PC-3 (cell line): ENCODE data around the gene SMOC2. TPM values are rescaled to one million over a fixed set of nuclear protein-coding genes. Genes with fewer than 3 reads are reported as not detected.

Source experiments
- ATAC-seq: fragments of 200-7000 bp; cut with Tn5 transposase; 2 replicates; pipeline ENCODE4 v1.9.1; 2020; ENCODE audit warnings: mild to moderate bottlenecking, moderate library complexity
- BruUV-seq: library from RNA; stranded (reverse); fragments of 400-500 nt; replicated peaks from 2 replicates; lab custom pipeline; 2021; lab: Mats Ljungman, UMichigan
- CTCF ChIA-PET: fragments of 300-600 bp; sonication (Branson Sonifier 250); formaldehyde crosslinking; loops from one replicate; lab custom pipeline; 2022; ENCODE audit warnings: antibody characterized with exemption; lab: Charles Lee
- POLR2A ChIA-PET: fragments of 300-600 bp; sonication (Branson Sonifier 250); formaldehyde crosslinking; loops from one replicate; lab custom pipeline; 2022; ENCODE audit warnings: antibody characterized with exemption; ENCODE audit not compliant: unreplicated experiment; lab: Charles Lee
- DNase-seq: peaks from one replicate; pipeline ENCODE4 v3.0.0-alpha.2; 2015
- H2AFZ ChIP-seq: fragments of 300-600 bp; sonication (generic); 2 replicates; pipeline ENCODE4 v1.6.0; 2016; ENCODE audit warnings: antibody characterized with exemption, low read length
- H3F3A ChIP-seq: fragments of 300-600 bp; sonication (generic); one replicate; pipeline ENCODE4 v1.6.0; 2017; ENCODE audit warnings: antibody characterized with exemption, low read length, control low read depth, mild to moderate bottlenecking; ENCODE audit not compliant: unreplicated experiment
- H3K27ac ChIP-seq: fragments of 300-600 bp; sonication (generic); 2 replicates; pipeline ENCODE4 v1.5.1; 2016; ENCODE audit warnings: mild to moderate bottlenecking, low read length
- H3K27me3 ChIP-seq: fragments of 300-600 bp; sonication (generic); 2 replicates; pipeline ENCODE4 v1.6.1; 2016; ENCODE audit warnings: low read length, mixed read lengths
- H3K36me3 ChIP-seq: fragments of 300-600 bp; sonication (generic); 2 replicates; pipeline ENCODE4 v1.6.1; 2016; ENCODE audit warnings: low read depth, mixed run types, low read length, mixed read lengths
- H3K4me1 ChIP-seq: fragments of 300-600 bp; sonication (generic); 2 replicates; pipeline ENCODE4 v1.5.1; 2016; ENCODE audit warnings: low read length; ENCODE audit not compliant: insufficient read depth
- H3K4me2 ChIP-seq: fragments of 300-600 bp; sonication (generic); 2 replicates; pipeline ENCODE4 v1.6.0; 2016; ENCODE audit warnings: low read length
- H3K4me3 ChIP-seq: fragments of 300-600 bp; sonication (generic); 2 replicates; pipeline ENCODE4 v1.5.1; 2016; ENCODE audit warnings: mild to moderate bottlenecking, low read length, mixed read lengths
- H3K79me2 ChIP-seq: fragments of 300-600 bp; sonication (generic); 2 replicates; pipeline ENCODE4 v1.6.1; 2017; ENCODE audit warnings: low read length, mixed read lengths
- H3K9ac ChIP-seq: fragments of 300-600 bp; sonication (generic); 2 replicates; pipeline ENCODE4 v1.6.0; 2016; ENCODE audit warnings: mild to moderate bottlenecking, low read length
- H3K9me2 ChIP-seq: fragments of 300-600 bp; sonication (generic); replicated peaks from 2 replicates; pipeline ENCODE4 v1.6.1; 2016; ENCODE audit warnings: mixed run types, low read length, mixed read lengths
- H3K9me3 ChIP-seq: fragments of 300-600 bp; sonication (generic); 2 replicates; pipeline ENCODE4 v1.6.1; 2016; ENCODE audit warnings: low read length, mixed read lengths
- H4K20me1 ChIP-seq: fragments of 300-600 bp; sonication (generic); 2 replicates; pipeline ENCODE4 v1.6.1; 2016; ENCODE audit warnings: low read length, mixed read lengths
- EZH2 ChIP-seq: fragments of 300-600 bp; sonication (generic); IDR thresholded peaks from one replicate; pipeline ENCODE4 v1.6.1; 2017; ENCODE audit warnings: antibody characterized with exemption, mild to moderate bottlenecking, low read length; ENCODE audit not compliant: unreplicated experiment
- EZH2phosphoT487 ChIP-seq: fragments of 300-600 bp; sonication (generic); IDR thresholded peaks from 2 replicates; pipeline ENCODE4 v1.6.1; 2018; ENCODE audit warnings: mild to moderate bottlenecking, antibody characterized with exemption, low read length, borderline replicate concordance
- intact Hi-C: fragments of 100-400 bp; cut with micrococcal nuclease; formaldehyde crosslinking; loops from 2 replicates; pipeline ENCODE4 v1.9.0; 2023
- total RNA-seq: library from RNA; depleted of rRNA; stranded (reverse); fragments of >200 nt; gene quantifications from 2 replicates; pipeline ENCODE4 v1.2.3, GENCODE V29; 2014
- TF ChIP-seq, protein P1 (sequence below): fragments of 300-600 bp; sonication (generic); conservative IDR thresholded peaks from 2 replicates; pipeline ENCODE4 v1.5.1; 2017; ENCODE audit warnings: antibody characterized with exemption, low read depth, mild to moderate bottlenecking, low read length

SMOC2 gene
- total RNA-seq, 1 experiment from 2014 or later: not detected

GRCh38 chr6:168501561-168501960, 60.6 kb downstream of the SMOC2 start:
- Histone ChIP-seq H3K9ac (no peak overlapping the region), H3K79me2 (no peaks in the 10 kb centered on the region), H3K27me3 (peaks cover 5% of the 10 kb centered on the region; the same call in 1 of the 2 replicates), H3K4me2 (no peak overlapping the region), H3F3A (no peaks in the 10 kb centered on the region), H2AFZ (no peak overlapping the region), H4K20me1 (no peaks in the 10 kb centered on the region), H3K4me3 (no peak overlapping the region), H3K27ac (no peak overlapping the region), H3K4me1 (no peaks in the 10 kb centered on the region), H3K36me3 (no peaks in the 10 kb centered on the region), H3K9me3 (no peaks in the 10 kb centered on the region), H3K9me2 (no peaks in the 10 kb centered on the region)
- intact Hi-C loops: no loop called here
- ChIA-PET CTCF (no interaction called here), POLR2A (no interaction called here)
- BruUV-seq: no TSS peak
- DNase-seq (no peak), ATAC-seq (no peak)
- TF ChIP-seq EZH2: no peak
- no peak for TF ChIP-seq EZH2phosphoT487
- TF ChIP-seq, protein P1, sequence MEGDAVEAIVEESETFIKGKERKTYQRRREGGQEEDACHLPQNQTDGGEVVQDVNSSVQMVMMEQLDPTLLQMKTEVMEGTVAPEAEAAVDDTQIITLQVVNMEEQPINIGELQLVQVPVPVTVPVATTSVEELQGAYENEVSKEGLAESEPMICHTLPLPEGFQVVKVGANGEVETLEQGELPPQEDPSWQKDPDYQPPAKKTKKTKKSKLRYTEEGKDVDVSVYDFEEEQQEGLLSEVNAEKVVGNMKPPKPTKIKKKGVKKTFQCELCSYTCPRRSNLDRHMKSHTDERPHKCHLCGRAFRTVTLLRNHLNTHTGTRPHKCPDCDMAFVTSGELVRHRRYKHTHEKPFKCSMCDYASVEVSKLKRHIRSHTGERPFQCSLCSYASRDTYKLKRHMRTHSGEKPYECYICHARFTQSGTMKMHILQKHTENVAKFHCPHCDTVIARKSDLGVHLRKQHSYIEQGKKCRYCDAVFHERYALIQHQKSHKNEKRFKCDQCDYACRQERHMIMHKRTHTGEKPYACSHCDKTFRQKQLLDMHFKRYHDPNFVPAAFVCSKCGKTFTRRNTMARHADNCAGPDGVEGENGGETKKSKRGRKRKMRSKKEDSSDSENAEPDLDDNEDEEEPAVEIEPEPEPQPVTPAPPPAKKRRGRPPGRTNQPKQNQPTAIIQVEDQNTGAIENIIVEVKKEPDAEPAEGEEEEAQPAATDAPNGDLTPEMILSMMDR: no peak

GRCh38 chr6:168504366-168504765, 63.4 kb downstream of the SMOC2 start:
- CTCF ChIA-PET: no interaction called here
- POLR2A ChIA-PET: no interaction called here
- Histone ChIP-seq H3K27ac (no peak overlapping the region), H3K9ac (no peak overlapping the region), H3F3A (no peaks in the 10 kb centered on the region), H3K4me2 (no peak overlapping the region), H3K4me3 (no peak overlapping the region), H4K20me1 (no peaks in the 10 kb centered on the region), H3K27me3 (peaks cover 23% of the 10 kb centered on the region), H3K4me1 (no peaks in the 10 kb centered on the region), H3K9me2 (no peaks in the 10 kb centered on the region), H3K9me3 (no peaks in the 10 kb centered on the region), H3K79me2 (no peaks in the 10 kb centered on the region), H3K36me3 (no peaks in the 10 kb centered on the region), H2AFZ (no peak overlapping the region)
- DNase-seq (no peak), ATAC-seq (no peak)
- BruUV-seq: no TSS peak
- TF ChIP-seq EZH2phosphoT487 (no peak), EZH2 (no peak)
- TF ChIP-seq, protein P1: no peak
- intact Hi-C loops: no loop called here

GRCh38 chr6:168506460-168506859, 65.5 kb downstream of the SMOC2 start:
- Histone ChIP-seq H3K27ac (no peak overlapping the region), H3K4me3 (no peak overlapping the region), H3K79me2 (no peaks in the 10 kb centered on the region), H4K20me1 (no peaks in the 10 kb centered on the region), H3K9me2 (no peaks in the 10 kb centered on the region), H3K4me2 (no peak overlapping the region), H3K36me3 (no peaks in the 10 kb centered on the region), H3K9me3 (no peaks in the 10 kb centered on the region), H3F3A (no peaks in the 10 kb centered on the region), H2AFZ (no peak overlapping the region), H3K4me1 (no peaks in the 10 kb centered on the region), H3K27me3 (peaks cover 36% of the 10 kb centered on the region), H3K9ac (no peak overlapping the region)
- BruUV-seq: no TSS peak
- ChIA-PET POLR2A (no interaction called here), CTCF (no interaction called here)
- intact Hi-C loops: no loop called here
- DNase-seq (no peak), ATAC-seq (no peak)
- TF ChIP-seq EZH2phosphoT487 (no peak), EZH2 (no peak)
- TF ChIP-seq, protein P1: no peak
